RWPE1 (cell line): ENCODE data around the gene CBFA2T2.

Experiments
- CTCF ChIA-PET: fragments of 350-600 bp; sonication (Branson Sonifier 250); formaldehyde crosslinking; extraction: SDS; loops from one replicate; lab custom pipeline; 2021; lab: Yijun Ruan, JAX
- POLR2A ChIA-PET: fragments of 400-600 bp; formaldehyde crosslinking; extraction: SDS; loops from one replicate; lab custom pipeline; 2020; ENCODE audit warnings: antibody characterized with exemption; ENCODE audit not compliant: low non-redundant PET; lab: Yijun Ruan, JAX
- DNase-seq: peaks from one replicate; pipeline ENCODE4 v3.0.0; 2012; ENCODE audit warnings: low spot score
- H3K27ac ChIP-seq: fragments of 450-650 bp; 2 replicates; pipeline ENCODE4 v1.5.1; 2017
- CTCF ChIP-seq: fragments of 450-650 bp; conservative IDR thresholded peaks from 2 replicates; pipeline ENCODE4 v1.5.1; 2017; ENCODE audit warnings: low read depth, mild to moderate bottlenecking

CBFA2T2 gene

GRCh38 chr20:33687370-33687915 is 197.5 kb downstream of the CBFA2T2 start:
- POLR2A ChIA-PET = no interaction called here

DNA sequence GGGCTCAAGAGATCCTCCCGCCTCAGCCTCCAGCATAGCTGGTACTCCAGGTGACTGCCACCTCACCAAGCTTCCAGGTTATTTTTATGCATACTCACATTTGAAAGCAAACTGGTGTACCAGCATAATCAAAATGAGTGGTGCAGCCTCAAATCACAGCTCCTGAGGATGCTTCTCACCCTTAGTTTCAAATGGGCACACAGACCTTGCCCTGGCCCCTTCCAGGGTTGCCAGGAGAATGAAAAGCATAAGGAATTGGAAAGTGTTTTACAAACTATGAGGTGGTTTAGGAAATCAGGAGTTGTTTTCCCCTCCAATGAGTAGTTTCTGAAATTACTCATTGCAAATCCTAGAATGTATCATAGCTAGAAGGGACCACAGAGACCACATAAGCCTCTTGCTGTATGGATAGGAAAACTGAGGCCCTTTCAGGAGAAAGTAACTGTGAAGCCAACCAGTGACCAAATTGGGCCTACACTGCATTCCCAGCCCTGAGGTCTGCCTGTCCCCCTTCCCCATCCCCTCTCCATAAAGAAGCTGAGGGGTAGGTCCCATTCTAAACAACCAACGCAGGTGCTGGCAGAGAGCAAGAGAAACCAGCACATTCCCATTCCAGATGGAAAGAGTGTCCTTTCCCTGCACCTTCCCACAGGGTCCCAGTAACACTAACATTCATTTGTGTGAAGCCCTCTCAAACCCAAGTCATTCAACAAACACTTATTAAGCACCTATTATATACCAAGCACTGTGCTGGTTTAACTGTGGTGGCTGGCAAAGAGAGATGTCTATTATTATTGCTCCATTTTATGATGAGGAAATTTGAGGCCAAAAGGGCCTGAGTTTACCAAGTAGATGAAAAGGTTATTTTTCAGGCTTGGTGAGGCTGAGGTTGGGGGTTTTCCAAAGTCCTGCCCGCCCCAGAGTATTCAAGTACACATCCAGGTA is 198.4 kb downstream of the CBFA2T2 start:
- H3K27ac ChIP-seq = no peak overlapping the region
- no peak for DNase-seq
- TF ChIP-seq CTCF = no peak
- POLR2A ChIA-PET = no interaction called here
- CTCF ChIA-PET = interaction anchor here (0.7 to 1.3 kb wide), 2 partner anchors 21 to 134 kb away, joined by 3 to 4 read pairs; no protein-coding TSS in a partner anchor

More at GRCh38 chr20:33687370-33687915, 197.5 kb downstream of the CBFA2T2 start:
- peak overlapping the region; percentile 90 for H3K27ac ChIP-seq
- no peak for TF ChIP-seq CTCF
- DNase-seq = no peak
- CTCF ChIA-PET = interaction anchor here (0.7 kb wide), 1 partner anchor 133 kb away, joined by 3 read pairs; no protein-coding TSS in a partner anchor

DNA sequence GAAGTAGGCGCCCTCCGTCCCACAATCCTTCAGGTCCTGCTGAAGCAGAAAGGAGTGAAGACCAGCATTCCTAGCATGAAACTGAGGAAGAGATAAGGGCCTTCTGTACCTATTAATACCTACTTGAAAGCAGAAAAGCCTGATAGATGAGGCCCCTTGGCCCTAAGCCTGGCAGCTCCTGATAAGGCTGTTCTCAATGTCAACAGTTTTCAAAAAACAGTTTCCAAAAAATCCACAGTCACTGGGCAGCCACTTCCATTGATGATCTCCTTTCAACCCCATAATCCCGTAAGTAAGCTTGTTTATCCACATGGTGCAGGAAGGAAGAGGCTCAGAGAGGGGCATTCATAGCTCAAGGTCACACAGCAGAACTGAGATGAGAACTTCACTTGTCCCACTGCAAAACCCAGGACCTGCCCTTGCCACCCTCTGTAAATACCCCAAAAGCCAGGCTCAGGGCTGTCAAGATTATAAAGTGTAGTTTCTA is 199.1 kb downstream of the CBFA2T2 start:
- POLR2A ChIA-PET = no interaction called here
- CTCF ChIA-PET = interaction anchor here (1.3 kb wide), 1 partner anchor 21 kb away, joined by 4 read pairs; no protein-coding TSS in a partner anchor

GRCh38 chr20:33689493-33689892 is 199.6 kb downstream of the CBFA2T2 start:
- DNase-seq = no peak
- TF ChIP-seq CTCF = no peak
- no peak overlapping the region for H3K27ac ChIP-seq
- ChIA-PET CTCF (interaction anchor here (1.3 kb wide), 1 partner anchor 22 kb away, joined by 4 read pairs; no protein-coding TSS in a partner anchor), POLR2A (no interaction called here)

More for the DNA sequence above, 199.1 kb downstream of the CBFA2T2 start:
- no peak for TF ChIP-seq CTCF
- no peak for DNase-seq
- no peak overlapping the region for H3K27ac ChIP-seq

- CTCF ChIA-PET = interaction anchor here (1.0 kb wide), 1 partner anchor 15 kb away, joined by 6 read pairs; no protein-coding TSS in a partner anchor
These were observed 200.1 kb downstream of the CBFA2T2 start for GRCh38 chr20:33689973-33690372.

More at GRCh38 chr20:33689973-33690372, 200.1 kb downstream of the CBFA2T2 start:
- POLR2A ChIA-PET = no interaction called here
- no peak for TF ChIP-seq CTCF
- DNase-seq = no peak
- no peak overlapping the region for H3K27ac ChIP-seq
